ENCODE results near the gene RLBP1.

RLBP1 gene

DNA sequence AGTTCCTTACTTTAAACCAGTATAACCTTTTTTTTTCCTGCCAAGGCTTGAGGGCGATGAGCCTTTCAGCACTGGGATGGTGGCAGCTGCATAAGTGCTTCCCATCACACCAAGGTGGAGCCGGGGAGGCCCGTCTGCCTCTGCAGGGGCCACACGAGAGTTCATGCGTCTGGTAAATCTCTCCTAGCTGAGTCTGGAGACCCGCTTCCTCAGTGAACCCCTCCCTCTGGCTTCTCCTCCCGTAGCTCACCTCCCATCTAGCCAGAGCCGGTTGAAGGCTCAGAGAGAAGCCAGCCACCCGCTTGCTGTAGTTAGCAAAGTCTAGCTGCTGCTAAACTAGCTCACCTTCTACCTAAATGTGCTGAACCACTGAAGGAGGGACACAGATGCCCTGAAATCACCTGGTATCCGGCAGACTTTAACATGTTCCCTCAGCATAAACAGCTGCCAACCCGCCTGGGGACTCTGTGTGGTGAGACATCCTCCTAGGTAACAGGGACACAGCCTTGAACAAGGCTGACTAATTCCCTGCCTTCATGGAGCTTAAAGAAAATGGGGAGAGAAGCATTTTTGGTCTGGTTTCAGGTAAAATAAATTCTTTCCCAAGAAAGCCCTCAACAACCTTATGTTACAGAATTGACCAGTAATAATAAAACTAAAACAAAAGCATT lies 42.9 kb downstream of the RLBP1 start:
- no peak for DNase-seq (ENCODE audit: low spot score)

DNA sequence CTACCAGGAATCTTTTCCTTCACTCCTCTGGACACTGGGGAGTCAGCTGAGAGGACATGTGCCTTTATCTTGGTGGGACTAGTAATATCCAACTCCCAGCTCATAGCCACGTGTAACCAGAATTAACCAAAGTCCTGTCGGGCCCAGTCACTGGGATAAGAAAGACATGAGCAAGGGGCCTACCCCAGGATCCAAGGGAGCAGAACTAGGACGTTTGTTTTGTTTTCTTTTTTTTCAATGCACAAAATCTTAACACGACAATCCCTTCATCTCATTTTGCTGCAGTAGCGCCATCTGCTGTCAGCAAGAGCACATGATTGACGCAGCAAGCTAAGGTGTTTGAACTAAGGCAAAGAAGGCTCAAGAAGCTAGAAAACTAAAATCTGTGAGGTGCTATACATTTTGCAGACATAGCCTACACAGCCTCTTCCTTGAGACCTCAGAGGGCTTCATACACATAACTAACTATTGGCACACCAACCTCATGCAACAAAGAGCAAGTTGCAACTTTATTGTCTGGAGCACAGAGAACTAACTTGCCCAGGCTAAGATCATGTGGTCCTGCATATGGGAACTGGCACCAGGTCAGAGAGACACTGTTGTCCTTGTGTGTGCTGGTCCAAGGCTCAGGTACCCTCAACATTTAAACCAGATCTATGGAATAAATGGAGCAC lies 43.6 kb downstream of the RLBP1 start:
- peak; percentile 86 for DNase-seq (ENCODE audit: low spot score)

DNA sequence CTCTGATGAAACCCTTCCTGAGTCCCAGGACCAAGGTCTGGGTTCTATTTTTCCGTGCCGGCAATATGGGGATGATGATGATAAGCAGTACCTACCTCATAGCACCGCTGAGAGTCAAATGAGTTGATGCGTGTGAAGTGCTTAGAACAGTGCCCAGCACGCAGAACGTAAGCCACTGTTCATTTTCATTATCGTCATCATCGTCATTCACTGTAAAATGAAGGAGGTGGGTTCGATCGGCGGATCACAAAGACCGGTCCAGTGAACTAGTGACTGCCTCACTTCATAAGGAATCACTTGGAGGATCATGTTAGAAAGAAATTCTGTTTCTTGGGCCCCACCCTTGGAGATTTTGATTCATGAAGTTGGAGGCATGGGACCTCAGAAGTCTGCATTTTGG lies 44.3 kb downstream of the RLBP1 start:
- no peak for DNase-seq (ENCODE audit: low spot score)

DNA sequence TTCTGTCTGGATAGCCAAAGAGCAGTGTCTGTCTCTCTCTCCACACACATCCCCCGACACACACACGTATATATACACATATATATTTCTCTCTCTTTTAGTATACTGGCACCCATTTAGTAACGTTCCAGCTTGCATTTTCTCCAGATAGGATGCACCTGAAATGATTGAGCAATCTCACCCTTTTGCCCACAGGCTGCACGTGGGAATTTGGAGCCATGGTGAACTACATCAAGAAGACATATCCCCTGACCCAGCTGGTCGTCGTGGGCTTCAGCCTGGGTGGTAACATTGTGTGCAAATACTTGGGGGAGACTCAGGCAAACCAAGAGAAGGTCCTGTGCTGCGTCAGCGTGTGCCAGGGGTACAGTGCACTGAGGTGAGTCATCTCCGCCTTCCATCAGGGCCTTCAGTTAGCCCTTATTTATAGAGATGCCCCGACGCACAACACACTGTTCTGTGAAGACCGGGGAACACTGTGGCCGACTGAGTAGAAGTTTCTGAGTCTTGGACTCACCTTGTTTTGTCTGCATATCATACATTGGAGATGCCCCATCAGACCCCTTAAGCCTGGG lies 45.7 kb downstream of the RLBP1 start:
- no peak for DNase-seq (ENCODE audit: low spot score)

DNA sequence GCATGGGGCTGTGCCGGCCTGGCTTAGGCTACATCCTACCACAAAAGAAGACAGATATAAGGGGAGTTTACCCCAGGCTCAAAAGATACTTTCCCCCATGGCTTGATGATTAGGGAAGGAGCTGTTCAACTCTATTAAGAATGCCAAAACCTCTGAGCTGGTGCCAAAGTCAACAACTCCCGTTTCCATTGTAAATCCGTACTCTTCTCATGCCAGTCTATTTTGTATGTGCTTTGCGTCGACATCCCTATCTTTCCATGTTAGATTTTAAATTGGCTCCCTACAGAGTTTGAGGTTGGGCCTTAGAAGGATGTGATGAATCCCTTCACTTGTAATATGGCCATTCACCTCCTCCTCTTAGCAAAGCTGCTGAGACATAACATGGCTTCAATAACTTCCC lies 46.9 kb downstream of the RLBP1 start:
- no peak for DNase-seq (ENCODE audit: low spot score)

DNA sequence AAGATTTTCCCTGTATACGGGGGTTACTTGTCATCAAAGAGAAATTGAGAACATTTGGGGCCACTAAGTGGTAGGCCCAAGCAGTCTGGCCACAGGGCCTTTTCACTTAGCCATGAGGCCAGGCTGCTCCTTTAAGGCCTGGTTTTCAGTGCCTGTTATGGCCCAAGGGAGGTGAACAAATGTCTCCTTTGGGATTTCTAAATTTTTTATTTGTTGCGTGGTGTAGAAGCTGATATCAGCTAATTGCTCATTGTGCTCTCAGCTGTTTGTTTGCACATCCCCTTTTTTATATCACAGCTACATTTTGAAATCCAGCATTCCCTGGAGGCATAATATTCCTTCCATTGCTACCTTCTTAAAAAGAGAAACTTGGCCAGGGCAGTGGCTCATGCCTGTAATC lies 48.5 kb downstream of the RLBP1 start:
- no peak for DNase-seq (ENCODE audit: low spot score)

DNA sequence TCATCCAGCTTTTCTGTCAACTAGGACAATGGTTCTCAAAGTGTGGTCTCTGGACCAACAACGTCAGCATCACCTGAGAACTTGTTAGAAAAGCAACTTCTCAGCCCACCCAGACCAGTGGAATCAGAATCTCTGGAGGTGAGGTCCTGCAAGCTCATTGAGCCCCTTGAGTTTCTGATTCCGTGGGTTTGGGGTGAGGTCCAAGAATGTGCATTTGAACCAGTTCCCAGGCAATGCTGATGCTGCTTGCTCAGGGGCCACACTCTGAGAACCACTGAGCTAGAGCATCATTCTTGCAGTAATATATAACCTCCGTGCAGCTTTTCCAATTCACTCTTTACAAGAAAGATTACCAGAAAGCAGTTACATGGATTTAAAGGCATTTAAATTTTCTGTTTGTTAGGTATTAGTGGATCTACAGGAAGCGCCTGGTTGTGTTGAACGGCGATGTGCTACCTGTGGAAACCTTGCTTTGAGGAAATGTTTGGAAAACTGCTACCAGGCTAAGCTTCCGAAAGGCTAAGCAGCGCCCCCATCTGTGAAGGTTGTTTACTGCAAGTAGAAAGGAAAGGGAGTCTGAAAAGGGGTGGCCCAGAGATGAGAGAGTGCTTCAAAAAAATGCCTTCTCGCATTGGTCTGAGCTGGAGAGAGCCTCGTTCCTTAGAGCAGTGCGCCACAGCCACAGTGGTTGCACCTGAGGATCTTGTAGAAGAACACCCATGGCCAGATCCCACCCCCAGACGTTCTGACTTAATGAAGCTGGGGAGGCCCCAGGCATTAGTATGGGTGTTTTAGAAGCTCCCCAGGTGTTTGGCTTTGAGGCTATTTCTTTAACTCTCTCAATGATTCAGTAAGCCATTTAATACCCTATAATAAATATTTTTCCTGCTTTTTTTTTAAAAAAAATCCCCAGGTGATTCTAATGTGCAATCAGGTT lies 50.0 kb downstream of the RLBP1 start:
- DNase-seq (ENCODE audit: low spot score) = peak; percentile 36

DNA sequence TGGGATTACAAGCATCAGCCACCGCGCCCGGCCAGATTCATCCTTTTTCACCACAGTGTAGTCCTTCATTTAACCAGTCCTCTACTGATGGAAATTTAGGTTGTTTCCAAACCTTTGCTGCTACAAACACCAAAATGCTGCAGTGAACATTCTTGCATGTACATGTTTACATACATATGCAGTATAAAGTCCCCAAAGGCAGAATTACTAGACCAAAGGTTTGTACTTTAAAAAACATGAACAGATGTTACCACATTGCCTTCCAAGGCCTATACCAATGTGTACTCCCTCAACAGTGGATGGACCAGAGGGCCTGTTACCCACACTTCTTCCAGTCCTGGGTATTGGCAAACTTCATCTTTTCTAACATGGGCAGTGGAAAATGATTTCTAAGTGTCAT lies 51.0 kb downstream of the RLBP1 start:
- DNase-seq (ENCODE audit: low spot score) = no peak

DNA sequence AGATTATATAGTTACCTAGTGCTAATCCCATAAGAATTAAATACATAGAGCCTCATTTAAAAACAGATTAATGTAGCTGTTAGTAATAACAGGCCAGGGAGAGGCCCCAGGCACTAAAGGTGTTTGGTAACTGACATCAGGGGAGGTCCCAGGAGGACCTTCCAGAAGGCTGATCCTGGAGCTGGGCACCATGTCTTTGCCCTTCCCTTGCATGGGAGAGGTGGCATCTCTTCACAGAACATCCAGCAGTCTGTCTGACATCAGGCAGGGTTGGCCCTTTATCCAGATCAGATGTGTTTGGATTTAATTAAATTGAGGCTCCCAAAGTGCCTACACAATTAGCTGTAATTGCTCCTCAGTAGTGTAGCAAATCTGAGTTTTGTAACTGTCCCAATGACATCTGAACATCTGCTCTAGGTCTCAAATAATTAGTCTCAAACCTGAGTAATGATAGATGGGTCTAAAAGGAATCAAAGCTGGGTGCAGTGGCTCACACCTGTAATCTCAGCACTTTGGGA lies 53.0 kb downstream of the RLBP1 start:
- no peak for DNase-seq (ENCODE audit: low spot score)

DNA sequence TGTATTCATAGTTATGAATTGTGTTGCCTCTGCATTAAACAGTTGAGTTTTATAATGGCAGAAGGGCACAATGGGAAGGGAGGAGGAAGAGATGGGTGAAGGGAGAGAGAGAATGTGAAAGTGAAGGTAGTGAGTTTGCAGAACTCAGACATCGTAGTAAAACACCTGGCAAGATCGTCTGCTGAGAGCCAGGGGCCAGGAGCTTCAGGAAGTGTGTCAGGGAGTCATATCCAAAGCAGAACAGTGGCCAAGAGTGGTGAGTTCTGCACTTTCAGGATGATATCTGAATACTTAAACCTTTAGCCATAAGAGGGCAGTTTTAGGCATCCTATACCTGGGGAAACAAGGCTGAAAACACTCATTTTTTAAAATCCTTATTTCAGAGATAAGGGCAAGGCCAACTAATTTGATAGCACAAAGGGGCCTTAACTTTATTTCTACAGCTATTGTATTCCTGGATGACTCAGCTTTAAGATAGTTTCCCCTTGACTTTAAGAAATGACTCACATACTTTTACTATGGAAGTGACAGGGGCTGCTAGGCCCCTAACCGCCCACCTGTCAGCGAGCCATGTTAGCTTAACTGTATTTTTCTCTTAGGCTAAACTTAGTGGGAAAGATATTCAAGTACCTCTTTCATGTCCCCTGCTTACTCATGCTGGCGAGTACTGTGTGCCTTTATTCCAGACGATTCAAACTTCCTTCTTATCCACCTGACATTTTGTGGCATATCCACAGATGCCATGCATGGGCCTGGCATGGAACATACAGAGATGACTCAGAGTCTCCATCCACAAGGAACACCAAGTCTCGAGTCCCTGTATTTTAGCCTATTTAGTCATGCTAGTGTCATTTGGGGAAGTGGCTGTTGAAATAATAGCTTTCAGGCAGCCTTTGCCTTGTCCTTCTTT lies 53.9 kb downstream of the RLBP1 start:
- DNase-seq (ENCODE audit: low spot score) = no peak

DNA sequence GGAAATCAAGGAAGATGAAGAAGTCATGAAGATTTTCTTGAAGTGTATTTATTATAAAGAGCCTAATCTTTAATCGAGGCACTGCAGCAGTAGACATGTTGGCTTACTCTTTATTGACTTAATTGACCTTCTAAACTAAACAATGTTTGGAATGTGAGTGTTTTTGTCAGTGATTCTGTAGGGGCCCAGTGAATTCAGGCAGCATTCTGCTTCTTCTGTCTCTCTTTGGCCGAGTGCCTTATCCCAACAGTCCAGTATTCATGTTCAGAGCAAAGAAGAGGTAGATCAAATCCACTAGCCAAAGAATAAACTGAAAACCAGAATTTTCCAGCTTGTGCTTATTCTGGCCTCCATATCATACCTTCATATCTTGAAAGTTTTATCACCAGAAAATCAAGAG lies 55.7 kb downstream of the RLBP1 start:
- DNase-seq (ENCODE audit: low spot score) = no peak

DNA sequence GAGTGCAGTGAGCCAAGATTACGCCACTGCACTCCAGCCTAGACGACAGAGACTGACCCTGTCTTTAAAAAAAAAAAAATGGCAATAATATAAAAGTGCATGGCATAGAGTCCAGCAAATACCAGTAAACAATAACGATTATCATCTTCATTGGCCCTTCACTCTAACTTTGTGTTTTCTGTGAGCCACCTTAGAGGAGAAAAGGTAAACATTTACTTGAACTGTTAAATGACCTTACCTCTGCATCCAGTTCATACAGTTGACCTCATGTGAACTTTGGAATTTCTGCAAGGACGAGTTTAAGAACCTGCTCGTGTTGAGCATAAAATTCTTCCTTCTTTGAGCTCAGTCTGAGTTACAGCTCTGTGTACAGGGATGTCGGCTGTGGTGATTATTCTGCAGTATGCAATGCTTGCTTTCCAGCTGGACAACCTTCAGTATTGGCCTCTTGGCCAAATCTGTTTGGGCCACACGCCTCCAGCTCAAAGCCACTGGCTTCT lies 56.6 kb downstream of the RLBP1 start:
- DNase-seq (ENCODE audit: low spot score) = no peak

DNA sequence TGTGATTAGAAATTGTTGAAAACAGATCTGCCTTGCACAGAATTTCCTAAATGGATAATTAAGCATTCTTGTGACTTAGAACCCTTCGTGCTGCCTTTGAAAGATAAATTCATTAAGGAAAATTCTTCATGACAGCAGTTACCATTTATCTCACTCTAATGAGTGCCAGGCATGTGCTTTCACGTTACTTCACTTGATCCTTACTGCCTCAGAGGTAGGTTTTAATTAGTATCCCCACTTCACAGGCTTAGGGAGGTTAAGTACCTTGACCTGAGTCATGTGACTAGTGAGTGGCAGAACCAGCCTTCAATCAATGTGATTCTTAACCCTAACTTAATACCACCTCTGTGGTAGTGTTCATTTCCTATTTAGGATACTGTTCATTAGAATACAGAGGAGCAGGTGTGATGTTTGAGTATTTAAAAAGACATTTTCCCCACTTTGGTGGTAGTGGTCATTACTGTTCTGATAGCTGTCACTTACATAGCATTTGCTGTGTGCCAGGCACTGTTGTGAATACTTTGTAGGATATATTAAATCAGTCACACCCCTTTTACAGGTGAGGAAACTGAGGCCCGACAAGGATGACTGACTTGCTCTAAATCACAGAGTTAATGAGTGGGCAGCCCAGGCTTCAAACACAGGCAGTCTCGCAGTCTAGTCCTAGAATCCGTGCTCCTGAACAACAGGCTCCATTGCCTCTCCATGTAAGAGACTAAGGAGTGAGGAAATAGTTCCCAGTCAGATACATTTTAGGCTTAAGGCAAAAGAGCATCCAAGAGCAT lies 57.9 kb downstream of the RLBP1 start:
- DNase-seq (ENCODE audit: low spot score) = no peak

DNA sequence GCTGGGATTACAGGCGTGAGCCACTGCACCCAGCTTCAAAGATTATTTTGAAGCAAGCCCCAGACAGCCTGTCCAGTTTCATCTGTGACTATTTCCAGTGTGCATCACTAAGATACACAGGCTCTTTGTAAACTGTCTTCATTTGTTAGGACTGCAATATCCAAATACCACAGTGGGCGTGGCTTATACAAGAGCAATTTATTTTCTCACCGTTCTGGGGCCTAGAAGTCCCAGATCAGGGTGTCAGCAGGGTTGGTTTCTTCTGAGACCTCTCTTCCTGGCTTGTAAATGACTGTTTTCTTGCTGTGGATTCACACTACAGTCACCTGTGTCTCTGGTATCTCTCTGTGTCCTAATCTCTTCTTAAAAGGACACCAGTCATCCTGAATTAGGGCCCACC lies 59.7 kb downstream of the RLBP1 start:
- DNase-seq (ENCODE audit: low spot score) = no peak

All from NAMALWA (cell line).